ENCODE measurements around the gene TBX10. TPM values are rescaled to one million over a fixed set of nuclear protein-coding genes. Genes with fewer than 3 reads are reported as not detected.
"Not testable (repeated sequence)": the region's sequence is repeated elsewhere in the genome, so short reads cannot be mapped to it uniquely, and the experiment has no call there.

Gene TBX10
- total and polyA plus RNA-seq, 4 donors = 0.12 to 0.43 TPM; not detected in 2

DNA sequence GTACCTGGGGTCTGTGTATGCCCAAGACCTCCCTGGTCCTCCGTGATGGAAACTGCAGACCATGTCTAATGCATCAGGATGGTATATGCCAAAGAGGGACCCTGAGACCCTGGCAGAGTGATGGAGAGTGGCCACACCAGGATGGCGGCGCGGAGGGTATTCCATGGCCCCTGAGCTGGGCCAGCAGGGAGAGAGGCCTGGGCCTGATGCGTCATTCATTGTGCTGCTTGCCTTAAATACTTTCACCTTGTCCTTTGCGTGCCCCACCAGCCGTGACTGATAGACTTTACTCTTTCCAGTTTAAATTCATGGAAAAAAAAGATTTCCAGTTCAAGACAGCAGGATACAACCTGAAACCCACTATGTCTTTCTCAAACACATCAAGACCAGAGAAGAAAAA lies 38.5 kb downstream of the TBX10 start:
- no peak for DNase-seq (ENCODE audit: low spot score)
- TF ChIP-seq MAX (IDR thresholded peaks at IDR 0.05) (no peak), RAD21 (IDR thresholded peaks at IDR 0.05) (no peak), RXRA (IDR thresholded peaks at IDR 0.05) (no peak), EGR1 (IDR thresholded peaks at IDR 0.05; ENCODE audit: low read depth in 2 of 2) (no peak), SP1 (IDR thresholded peaks at IDR 0.05) (no peak), HNF4A (conservative IDR thresholded peaks at IDR 0.05) (no peak), YY1 (IDR thresholded peaks at IDR 0.05) (no peak), GABPA (IDR thresholded peaks at IDR 0.05 in 1 of 2, conservative IDR thresholded peaks at IDR 0.05 in 1 of 2) (no peak), NR2F2 (IDR thresholded peaks at IDR 0.05) (no peak), HNF4G (IDR thresholded peaks at IDR 0.05) (no peak), REST (IDR thresholded peaks at IDR 0.05) (no peak), JUND (IDR thresholded peaks at IDR 0.05) (no peak)
- TF ChIP-seq, protein P1, sequence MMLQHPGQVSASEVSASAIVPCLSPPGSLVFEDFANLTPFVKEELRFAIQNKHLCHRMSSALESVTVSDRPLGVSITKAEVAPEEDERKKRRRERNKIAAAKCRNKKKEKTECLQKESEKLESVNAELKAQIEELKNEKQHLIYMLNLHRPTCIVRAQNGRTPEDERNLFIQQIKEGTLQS (IDR thresholded peaks at IDR 0.05) = no peak
- Histone ChIP-seq H3K9me3 (ENCODE audit: control insufficient read depth in 4 of 4, low read length in 3 of 4) (no peaks in the 10 kb centered on the region), H3K9ac (ENCODE audit: low read depth in 1 of 2, low read length in 2 of 2) (no peak overlapping the region), H3K36me3 (ENCODE audit: control insufficient read depth in 4 of 4, insufficient read depth in 3 of 4, low read depth in 1 of 4, low read length in 3 of 4) (no peaks in the 10 kb centered on the region), H3K4me1 (ENCODE audit: control insufficient read depth in 4 of 4, insufficient read depth in 4 of 4, low read length in 3 of 4) (peaks cover 1 to 3% (median 1%) of the 10 kb centered on the region in 4 donors), H3K27me3 (ENCODE audit: control insufficient read depth in 4 of 4, insufficient read depth in 4 of 4, low read length in 3 of 4) (no peaks in the 10 kb centered on the region), H3K27ac (ENCODE audit: low read depth in 1 of 2, low read length in 2 of 2) (no peak overlapping the region), H3K4me3 (ENCODE audit: low read depth in 1 of 3, low read length in 3 of 3) (no peak overlapping the region)
- 97% methylated on average over 7 of the region's 7 CpGs for WGBS

DNA sequence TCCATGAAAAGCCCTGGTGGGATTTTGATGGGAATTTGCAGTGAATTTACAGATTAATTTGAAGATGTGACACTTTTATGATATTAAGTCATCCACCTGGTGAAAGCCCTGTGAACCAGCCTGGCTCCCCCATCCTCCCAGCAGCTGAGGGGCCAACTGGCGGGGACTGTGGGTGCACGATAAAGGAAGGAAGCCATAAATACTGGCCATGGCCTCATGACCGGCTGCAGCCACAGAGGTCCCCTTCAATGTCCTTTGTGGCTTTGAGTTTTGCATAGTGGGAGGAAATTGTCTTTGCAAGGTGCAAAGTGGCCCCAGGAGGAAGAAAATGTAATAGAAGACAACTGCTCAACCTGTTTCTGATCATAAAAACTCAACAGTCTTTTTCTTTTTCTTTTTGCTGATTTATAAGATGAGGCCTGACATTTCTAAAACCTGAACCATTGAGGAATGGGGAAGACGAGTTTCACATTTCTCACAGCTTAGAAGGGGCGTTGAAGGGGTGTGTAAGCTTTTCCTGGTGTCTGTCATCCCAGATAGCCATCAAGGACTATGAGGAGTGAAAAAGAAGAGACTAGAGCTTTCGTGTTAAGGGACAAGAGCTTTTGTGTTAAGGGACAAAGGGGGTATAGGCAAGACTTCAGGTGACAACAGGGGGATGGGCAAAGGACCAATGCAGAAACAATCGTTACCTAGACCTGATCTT lies 39.1 kb downstream of the TBX10 start:
- Histone ChIP-seq H3K4me3 (ENCODE audit: low read depth in 1 of 3, low read length in 3 of 3) (no peak overlapping the region), H3K9ac (ENCODE audit: low read depth in 1 of 2, low read length in 2 of 2) (no peak overlapping the region), H3K36me3 (ENCODE audit: control insufficient read depth in 4 of 4, insufficient read depth in 3 of 4, low read depth in 1 of 4, low read length in 3 of 4) (no peaks in the 10 kb centered on the region), H3K9me3 (ENCODE audit: control insufficient read depth in 4 of 4, low read length in 3 of 4) (no peaks in the 10 kb centered on the region), H3K27ac (ENCODE audit: low read depth in 1 of 2, low read length in 2 of 2) (no peak overlapping the region), H3K27me3 (ENCODE audit: control insufficient read depth in 4 of 4, insufficient read depth in 4 of 4, low read length in 3 of 4) (no peaks in the 10 kb centered on the region), H3K4me1 (ENCODE audit: control insufficient read depth in 4 of 4, insufficient read depth in 4 of 4, low read length in 3 of 4) (no peaks in the 10 kb centered on the region)
- TF ChIP-seq GABPA (IDR thresholded peaks at IDR 0.05 in 1 of 2, conservative IDR thresholded peaks at IDR 0.05 in 1 of 2) (no peak), TAF1 (conservative IDR thresholded peaks at IDR 0.05) (no peak), RAD21 (IDR thresholded peaks at IDR 0.05) (no peak)
- no peak for DNase-seq (ENCODE audit: low spot score)
- WGBS = 71% methylated on average over 7 of the region's 7 CpGs

GRCh38 chr11:67599149-67599548 lies 40.4 kb downstream of the TBX10 start:
- no peak for DNase-seq (ENCODE audit: low spot score)
- H3K4me3 ChIP-seq (ENCODE audit: low read depth in 1 of 3, low read length in 3 of 3) = no peak overlapping the region
- H3K9me3 ChIP-seq (ENCODE audit: control insufficient read depth in 4 of 4, low read length in 3 of 4) = no peaks in the 10 kb centered on the region
- H3K36me3 ChIP-seq (ENCODE audit: control insufficient read depth in 4 of 4, insufficient read depth in 3 of 4, low read depth in 1 of 4, low read length in 3 of 4) = no peaks in the 10 kb centered on the region
- WGBS = 82% methylated on average over 1 of the region's 1 CpG
- H3K27me3 ChIP-seq (ENCODE audit: control insufficient read depth in 4 of 4, insufficient read depth in 4 of 4, low read length in 3 of 4) = no peaks in the 10 kb centered on the region
- H3K4me1 ChIP-seq (ENCODE audit: control insufficient read depth in 4 of 4, insufficient read depth in 4 of 4, low read length in 3 of 4) = no peaks in the 10 kb centered on the region
- no peak overlapping the region for H3K9ac ChIP-seq (ENCODE audit: low read depth in 1 of 2, low read length in 2 of 2)
- TF ChIP-seq MAX (IDR thresholded peaks at IDR 0.05) (no peak), EGR1 (IDR thresholded peaks at IDR 0.05; ENCODE audit: low read depth in 2 of 2) (no peak)
- H3K27ac ChIP-seq (ENCODE audit: low read depth in 1 of 2, low read length in 2 of 2) = no peak overlapping the region

DNA sequence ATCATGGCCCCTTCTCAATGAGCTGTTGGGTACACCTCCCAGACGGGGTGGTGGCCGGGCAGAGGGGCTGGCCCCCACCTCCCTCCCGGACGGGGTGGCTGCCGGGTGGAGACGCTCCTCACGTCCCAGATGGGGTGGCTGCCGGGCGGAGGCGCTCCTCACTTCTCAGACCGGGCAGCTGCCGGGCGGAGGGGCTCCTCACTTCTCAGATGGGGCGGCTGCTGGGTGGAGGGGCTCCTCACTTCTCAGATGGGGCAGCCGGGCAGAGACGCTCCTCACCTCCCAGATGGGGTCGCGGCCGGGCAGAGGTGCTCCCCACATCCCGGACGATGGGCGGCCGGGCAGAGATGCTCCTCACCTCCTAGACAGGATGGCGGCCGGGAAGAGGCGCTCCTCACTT lies 41.6 kb downstream of the TBX10 start:
- not testable (repeated sequence) for H3K9ac ChIP-seq (ENCODE audit: low read depth in 1 of 2, low read length in 2 of 2); H3K4me1 ChIP-seq (ENCODE audit: control insufficient read depth in 4 of 4, insufficient read depth in 4 of 4, low read length in 3 of 4); H3K4me3 ChIP-seq (ENCODE audit: low read depth in 1 of 3, low read length in 3 of 3); DNase-seq (ENCODE audit: low spot score); H3K27me3 ChIP-seq (ENCODE audit: control insufficient read depth in 4 of 4, insufficient read depth in 4 of 4, low read length in 3 of 4); H3K27ac ChIP-seq (ENCODE audit: low read depth in 1 of 2, low read length in 2 of 2); H3K36me3 ChIP-seq (ENCODE audit: control insufficient read depth in 4 of 4, insufficient read depth in 3 of 4, low read depth in 1 of 4, low read length in 3 of 4); H3K9me3 ChIP-seq (ENCODE audit: control insufficient read depth in 4 of 4, low read length in 3 of 4)
- WGBS = 96% methylated on average over 26 of the region's 26 CpGs

DNA sequence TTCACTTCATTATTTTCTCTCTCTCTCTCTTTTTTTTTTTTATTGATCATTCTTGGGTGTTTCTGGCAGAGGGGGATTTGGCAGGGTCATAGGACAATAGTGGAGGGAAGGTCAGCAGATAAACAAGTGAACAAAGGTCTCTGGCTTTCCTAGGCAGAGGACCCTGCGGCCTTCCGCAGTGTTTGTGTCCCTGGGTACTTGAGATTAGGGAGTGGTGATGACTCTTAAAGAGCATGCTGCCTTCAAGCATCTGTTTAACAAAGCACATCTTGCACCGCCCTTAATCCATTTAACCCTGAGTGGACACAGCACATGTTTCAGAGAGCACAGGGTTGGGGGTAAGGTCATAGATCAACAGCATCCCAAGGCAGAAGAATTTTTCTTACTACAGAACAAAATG lies 42.1 kb downstream of the TBX10 start:
- no CpG with 5 or more reads among the region's 3 CpGs for WGBS
- H3K9ac ChIP-seq (ENCODE audit: low read depth in 1 of 2, low read length in 2 of 2); H3K4me1 ChIP-seq (ENCODE audit: control insufficient read depth in 4 of 4, insufficient read depth in 4 of 4, low read length in 3 of 4); H3K27me3 ChIP-seq (ENCODE audit: control insufficient read depth in 4 of 4, insufficient read depth in 4 of 4, low read length in 3 of 4); H3K36me3 ChIP-seq (ENCODE audit: control insufficient read depth in 4 of 4, insufficient read depth in 3 of 4, low read depth in 1 of 4, low read length in 3 of 4); DNase-seq (ENCODE audit: low spot score); H3K4me3 ChIP-seq (ENCODE audit: low read depth in 1 of 3, low read length in 3 of 3); H3K27ac ChIP-seq (ENCODE audit: low read depth in 1 of 2, low read length in 2 of 2); H3K9me3 ChIP-seq (ENCODE audit: control insufficient read depth in 4 of 4, low read length in 3 of 4): not testable (repeated sequence)
